ENCODE measurements around the gene APCDD1. TPM values are rescaled to one million over a fixed set of nuclear protein-coding genes. Genes with fewer than 3 reads are reported as not detected.

APCDD1 gene
- polyA plus RNA-seq, 1 of the 3 experiments (the other 2 are of a cell fraction), result 0.02 TPM

DNA sequence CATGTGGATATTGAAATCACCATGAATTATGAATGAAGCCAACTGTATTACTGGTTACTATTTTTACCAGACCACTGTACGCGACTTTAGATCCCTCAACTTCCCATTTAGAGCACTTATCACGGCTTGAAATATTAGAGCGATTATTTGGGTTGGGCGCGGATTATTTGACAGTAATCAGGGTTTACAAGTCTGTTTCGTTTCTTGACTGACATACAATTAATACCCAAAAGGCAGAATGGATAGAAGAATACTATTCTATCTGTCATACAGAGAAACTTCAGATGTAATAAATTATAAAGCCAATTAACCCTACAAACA is 70.9 kb downstream of the APCDD1 start:
- POLR2A ChIA-PET, result no interaction called here
- peak overlapping the region in 1 of 2 experiments; percentile 78; a peak in 1 of 4 replicates for H3K27ac ChIP-seq (ENCODE audit: low read depth in 2 of 2, low read length in 1 of 2)

DNA sequence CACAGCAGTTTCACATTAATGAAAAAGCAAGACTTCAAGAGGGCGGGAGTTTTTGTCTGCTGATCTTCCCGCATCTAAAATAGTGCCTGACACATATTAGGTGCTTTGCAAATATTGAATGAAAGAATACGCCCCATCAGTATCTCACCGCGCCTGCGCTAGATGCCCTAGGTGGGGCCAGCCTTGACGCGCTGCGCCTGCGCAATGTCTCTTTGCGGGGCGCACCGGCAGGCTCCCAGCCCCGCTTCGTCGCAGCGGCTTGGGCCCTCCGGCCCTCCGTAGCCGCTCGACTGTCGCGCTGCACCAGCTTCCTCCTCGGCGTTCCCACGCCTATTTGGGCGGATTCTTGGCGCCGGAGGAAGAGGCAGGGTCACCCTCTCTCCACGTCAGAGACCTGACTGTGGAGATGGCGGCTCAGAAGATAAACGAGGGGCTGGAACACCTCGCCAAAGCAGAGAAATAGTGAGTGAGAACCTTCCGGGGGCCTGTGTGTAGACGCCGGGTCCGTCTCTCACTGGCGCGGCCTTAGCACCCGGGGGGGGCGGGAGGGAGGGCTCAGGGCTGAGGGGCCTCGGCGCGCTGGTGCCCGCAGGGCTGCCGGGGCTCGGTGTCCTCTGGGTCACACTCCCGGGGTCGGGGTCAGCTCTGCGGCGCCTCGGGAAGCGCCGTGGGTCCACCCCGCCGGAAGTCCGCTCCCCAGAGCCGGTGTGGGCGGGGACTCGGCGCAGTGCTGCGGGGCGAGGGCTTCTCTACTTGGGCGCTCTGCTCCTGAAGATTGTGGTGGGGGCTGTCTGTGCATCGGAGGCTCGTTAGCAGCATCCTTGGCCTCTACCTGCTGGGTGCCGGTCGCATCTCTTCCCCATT is 71.5 kb downstream of the APCDD1 start, which contains the start of gene NAPG:
TSS of gene NAPG (plus strand) at position 331 of the 864 bp plus-strand sequence. CDS start at position 407, 76 bp downstream.
- WGBS (ENCODE audit: low lambda C conversion rate), result under 1% methylated on average over 30 of the region's 68 CpGs
- Histone ChIP-seq H3K4me3 (ENCODE audit: low read depth in 2 of 2, low read length in 1 of 2) (peak within 1 kb of the TSS; percentile 92 to 98), H2AFZ (ENCODE audit: low read depth) (peak within 1 kb of the TSS; percentile 90), H3F3A (replicated peaks; ENCODE audit: insufficient read depth) (peaks cover 2% of the 10 kb centered on the region), H3K79me2 (ENCODE audit: insufficient read depth) (peaks cover 48% of the 10 kb centered on the region), H3K4me2 (peak within 1 kb of the TSS; percentile 96), H3K36me3 (replicated peaks in 1 of 2; ENCODE audit: control insufficient read depth in 1 of 2, insufficient read depth in 2 of 2, low read length in 1 of 2) (peaks cover 2 to 3% of the 10 kb centered on the region in 2 experiments), H3K27me3 (ENCODE audit: insufficient read depth) (no peaks in the 10 kb centered on the region), H3K9me3 (no peaks in the 10 kb centered on the region), H3K4me1 (ENCODE audit: control insufficient read depth in 1 of 2, insufficient read depth in 2 of 2, low read depth in 1 of 2, low read length in 1 of 2) (peaks cover 6 to 9% of the 10 kb centered on the region in 2 experiments), H3K27ac (ENCODE audit: low read depth in 2 of 2, low read length in 1 of 2) (peak within 1 kb of the TSS; percentile 78 to 89), H4K20me1 (ENCODE audit: insufficient read depth) (peaks cover 36% of the 10 kb centered on the region), H3K9ac (peak within 1 kb of the TSS; percentile 86), H3K9me2 (no peaks in the 10 kb centered on the region)
- peak; percentile 97 for DNase-seq
- ChIA-PET CTCF (interaction anchor here (0.8 kb wide), 1 partner anchor 554 kb away, joined by 4 read pairs; no protein-coding TSS in a partner anchor), POLR2A (interaction anchor here (0.6 kb wide), 1 partner anchor 25 kb away, joined by 3 read pairs; no protein-coding TSS in a partner anchor)
- TF ChIP-seq, protein P1, sequence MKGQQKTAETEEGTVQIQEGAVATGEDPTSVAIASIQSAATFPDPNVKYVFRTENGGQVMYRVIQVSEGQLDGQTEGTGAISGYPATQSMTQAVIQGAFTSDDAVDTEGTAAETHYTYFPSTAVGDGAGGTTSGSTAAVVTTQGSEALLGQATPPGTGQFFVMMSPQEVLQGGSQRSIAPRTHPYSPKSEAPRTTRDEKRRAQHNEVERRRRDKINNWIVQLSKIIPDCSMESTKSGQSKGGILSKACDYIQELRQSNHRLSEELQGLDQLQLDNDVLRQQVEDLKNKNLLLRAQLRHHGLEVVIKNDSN (IDR thresholded peaks at IDR 0.05; ENCODE audit: borderline replicate concordance, low read depth), result no peak
- TF ChIP-seq SIN3A (IDR thresholded peaks at IDR 0.05; ENCODE audit: borderline replicate concordance, low read depth, low read length), result peak; percentile 77
- TF ChIP-seq TAF1 (IDR thresholded peaks at IDR 0.05; ENCODE audit: borderline replicate concordance, low read depth, low read length), result peak; percentile 52
- peak; percentile 68 for TF ChIP-seq CHD2 (IDR thresholded peaks at IDR 0.05; ENCODE audit: low read length, partially characterized antibody)
- TF ChIP-seq NRF1 (IDR thresholded peaks at IDR 0.05; ENCODE audit: low read depth, low read length), result peak; percentile 99
- no peak for TF ChIP-seq RXRA (IDR thresholded peaks at IDR 0.05; ENCODE audit: borderline replicate concordance, low read depth)
- TF ChIP-seq, protein P2, sequence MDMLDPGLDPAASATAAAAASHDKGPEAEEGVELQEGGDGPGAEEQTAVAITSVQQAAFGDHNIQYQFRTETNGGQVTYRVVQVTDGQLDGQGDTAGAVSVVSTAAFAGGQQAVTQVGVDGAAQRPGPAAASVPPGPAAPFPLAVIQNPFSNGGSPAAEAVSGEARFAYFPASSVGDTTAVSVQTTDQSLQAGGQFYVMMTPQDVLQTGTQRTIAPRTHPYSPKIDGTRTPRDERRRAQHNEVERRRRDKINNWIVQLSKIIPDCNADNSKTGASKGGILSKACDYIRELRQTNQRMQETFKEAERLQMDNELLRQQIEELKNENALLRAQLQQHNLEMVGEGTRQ (IDR thresholded peaks at IDR 0.05; ENCODE audit: borderline replicate concordance, low read depth, low read length), result no peak
- TF ChIP-seq, protein P3, sequence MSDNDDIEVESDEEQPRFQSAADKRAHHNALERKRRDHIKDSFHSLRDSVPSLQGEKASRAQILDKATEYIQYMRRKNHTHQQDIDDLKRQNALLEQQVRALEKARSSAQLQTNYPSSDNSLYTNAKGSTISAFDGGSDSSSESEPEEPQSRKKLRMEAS (IDR thresholded peaks at IDR 0.05; ENCODE audit: low read depth), result peak; percentile 52; the same call in 1 of the 2 replicates
- 0 out of 2 replicates have a peak, but pooled peaks have one; percentile 7 for TF ChIP-seq TCF12 (IDR thresholded peaks at IDR 0.05)
- peak; percentile 61; the same call in 1 of the 2 replicates for TF ChIP-seq GABPA (IDR thresholded peaks at IDR 0.05; ENCODE audit: low read depth)
- peak; percentile 87 for TF ChIP-seq ELF1 (IDR thresholded peaks at IDR 0.05)
- TF ChIP-seq MXI1 (IDR thresholded peaks at IDR 0.05; ENCODE audit: low read depth, low read length), result peak; percentile 72; the same call in 1 of the 2 replicates

More for the DNA sequence above, 70.9 kb downstream of the APCDD1 start:
- H3K27me3 ChIP-seq (ENCODE audit: insufficient read depth), result no peaks in the 10 kb centered on the region
- peaks cover 30% of the 10 kb centered on the region for H4K20me1 ChIP-seq (ENCODE audit: insufficient read depth)
- WGBS (ENCODE audit: low lambda C conversion rate), result 82% methylated on average over 7 of the region's 7 CpGs
- TF ChIP-seq CHD2 (IDR thresholded peaks at IDR 0.05; ENCODE audit: low read length, partially characterized antibody) (no peak), JUND (IDR thresholded peaks at IDR 0.05) (no peak), FOXM1 (IDR thresholded peaks at IDR 0.05; ENCODE audit: low read depth) (no peak), EZH2phosphoT487 (IDR thresholded peaks at IDR 0.05; ENCODE audit: borderline replicate concordance, low read depth) (no peak), TCF12 (IDR thresholded peaks at IDR 0.05) (no peak), RAD21 (IDR thresholded peaks at IDR 0.05; ENCODE audit: low read length) (no peak), RFX5 (IDR thresholded peaks at IDR 0.05; ENCODE audit: low read length) (no peak), FOXJ3 (CRISPR knock-in tag; IDR thresholded peaks at IDR 0.05) (no peak), NFIC (IDR thresholded peaks at IDR 0.05; ENCODE audit: borderline replicate concordance) (no peak), POLR2AphosphoS5 (IDR thresholded peaks at IDR 0.05; ENCODE audit: low read depth, low read length) (no peak), SMC3 (IDR thresholded peaks at IDR 0.05; ENCODE audit: low read depth, low read length) (no peak), MEF2A (IDR thresholded peaks at IDR 0.05; ENCODE audit: borderline replicate concordance, low read depth) (no peak), TEAD4 (IDR thresholded peaks at IDR 0.05; ENCODE audit: borderline replicate concordance, insufficient read depth) (no peak), ELF1 (IDR thresholded peaks at IDR 0.05) (no peak), NRF1 (IDR thresholded peaks at IDR 0.05; ENCODE audit: low read depth, low read length) (no peak)
- TF ChIP-seq, protein P4, sequence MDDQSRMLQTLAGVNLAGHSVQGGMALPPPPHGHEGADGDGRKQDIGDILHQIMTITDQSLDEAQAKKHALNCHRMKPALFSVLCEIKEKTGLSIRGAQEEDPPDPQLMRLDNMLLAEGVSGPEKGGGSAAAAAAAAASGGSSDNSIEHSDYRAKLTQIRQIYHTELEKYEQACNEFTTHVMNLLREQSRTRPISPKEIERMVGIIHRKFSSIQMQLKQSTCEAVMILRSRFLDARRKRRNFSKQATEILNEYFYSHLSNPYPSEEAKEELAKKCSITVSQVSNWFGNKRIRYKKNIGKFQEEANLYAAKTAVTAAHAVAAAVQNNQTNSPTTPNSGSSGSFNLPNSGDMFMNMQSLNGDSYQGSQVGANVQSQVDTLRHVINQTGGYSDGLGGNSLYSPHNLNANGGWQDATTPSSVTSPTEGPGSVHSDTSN (IDR thresholded peaks at IDR 0.05), result no peak
- H3K9me2 ChIP-seq, result no peaks in the 10 kb centered on the region
- no peak overlapping the region for H3K9ac ChIP-seq
- peaks cover 2% of the 10 kb centered on the region for H3F3A ChIP-seq (replicated peaks; ENCODE audit: insufficient read depth)
- no peaks in the 10 kb centered on the region for H3K9me3 ChIP-seq
- H3K36me3 ChIP-seq (replicated peaks in 1 of 2; ENCODE audit: control insufficient read depth in 1 of 2, insufficient read depth in 2 of 2, low read length in 1 of 2), result no peaks in the 10 kb centered on the region
- CTCF ChIA-PET, result interaction anchor here (0.8 kb wide), 1 partner anchor 554 kb away, joined by 4 read pairs; no protein-coding TSS in a partner anchor
- H2AFZ ChIP-seq (ENCODE audit: low read depth), result peak overlapping the region; percentile 90
- peak overlapping the region; percentile 92 to 98 for H3K4me3 ChIP-seq (ENCODE audit: low read depth in 2 of 2, low read length in 1 of 2)
- peaks cover 5 to 6% of the 10 kb centered on the region in 2 experiments for H3K4me1 ChIP-seq (ENCODE audit: control insufficient read depth in 1 of 2, insufficient read depth in 2 of 2, low read depth in 1 of 2, low read length in 1 of 2)
- H3K4me2 ChIP-seq, result 0 out of 2 replicates have a peak overlapping the region, but pooled peaks have one; percentile 96
- H3K79me2 ChIP-seq (ENCODE audit: insufficient read depth), result peaks cover 42% of the 10 kb centered on the region
- DNase-seq, result no peak
